Uterine smooth muscle cell (primary cell): ENCODE results near the gene PITPNB. TPM values are rescaled to one million over a fixed set of nuclear protein-coding genes. Genes with fewer than 3 reads are reported as not detected.

Source experiments
- total RNA-seq: library from RNA; depleted of rRNA; stranded (reverse); fragments of >200 nt; gene quantifications from 2 replicates; pipeline ENCODE4 v1.2.3, GENCODE V29; 2014

The PITPNB gene
- 22.1 and 27.3 TPM in 2 replicates for total RNA-seq

DNA sequence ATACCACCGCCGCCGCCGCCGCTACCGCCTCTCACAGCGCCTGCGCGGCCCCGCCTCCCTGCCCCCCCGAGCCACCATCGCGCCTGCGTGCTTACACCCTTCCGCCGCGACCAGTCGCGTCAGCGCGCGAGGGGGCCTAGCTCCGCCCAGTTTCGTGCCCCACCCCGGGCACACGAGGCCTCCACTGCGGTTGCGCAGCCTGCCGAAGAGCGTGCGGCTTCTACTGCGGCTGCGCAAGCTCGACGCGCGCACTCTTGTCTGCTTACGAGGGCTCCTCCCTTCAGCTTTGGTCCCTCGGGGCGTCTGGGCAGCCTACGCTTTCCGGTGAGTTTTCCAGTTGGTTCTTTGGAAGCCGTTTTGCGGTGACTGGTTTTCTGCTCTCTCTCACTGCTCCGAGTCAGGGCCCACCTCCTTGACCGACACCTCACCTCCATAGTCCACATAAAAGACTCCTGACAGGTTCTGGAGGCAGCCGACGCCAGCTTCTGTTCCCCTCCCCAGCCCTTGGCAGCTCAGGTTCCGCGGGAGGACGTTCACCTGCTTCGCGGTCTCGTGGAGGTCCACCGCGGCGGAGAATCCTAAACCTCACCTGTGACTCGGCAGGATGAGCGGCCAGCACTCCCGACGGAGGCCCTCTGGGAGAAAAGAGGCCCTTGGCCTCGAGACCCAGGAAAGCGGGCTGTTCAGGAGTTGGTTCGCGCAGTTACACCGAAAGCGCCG, at the start of gene PITPNB:
Gene PITPNB (minus strand): TSS at position 35 of the 720 bp plus-strand sequence. CDS start 65 bp downstream, outside the sequence.

Other genes starting within 250 kb of the PITPNB start
- gene MN1, start 117.5 kb downstream of the PITPNB start, total RNA-seq = under 0.01 and 0.11 TPM in 2 replicates